ENCODE data around the gene PDLIM7. TPM values are rescaled to one million over a fixed set of nuclear protein-coding genes. Genes with fewer than 3 reads are reported as not detected.

The PDLIM7 gene
- total and polyA plus RNA-seq, 10 of the 15 experiments (the other 5 are each of a cell fraction or from before 2014, with no cell fraction given): 0.82 to 36.6 (median 19.3) TPM

DNA sequence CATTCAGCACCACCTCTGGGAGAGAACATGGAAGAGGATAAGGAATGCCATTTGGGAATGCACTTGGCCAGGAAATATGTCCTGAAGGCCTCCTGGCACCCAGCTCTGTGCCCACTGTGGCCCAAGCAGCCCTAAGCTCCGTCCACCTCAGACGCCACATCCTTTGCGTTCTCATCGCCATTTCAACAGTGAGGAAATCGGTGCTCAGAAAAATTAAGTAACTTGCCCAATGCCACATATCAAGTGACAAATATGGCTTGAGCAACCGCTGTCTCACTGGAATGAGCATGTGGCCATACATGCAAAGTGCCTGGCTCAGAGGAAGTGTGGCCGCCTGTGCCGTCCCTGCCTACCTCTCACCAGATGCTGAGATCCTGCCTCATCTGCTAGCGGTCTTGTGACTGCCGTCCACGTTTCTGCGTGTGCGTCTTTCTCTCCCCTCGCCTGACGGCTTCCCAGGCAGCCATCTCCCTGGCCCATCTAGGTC, 13.2 kb upstream of the PDLIM7 start (continued):
- TF ChIP-seq, protein P1, sequence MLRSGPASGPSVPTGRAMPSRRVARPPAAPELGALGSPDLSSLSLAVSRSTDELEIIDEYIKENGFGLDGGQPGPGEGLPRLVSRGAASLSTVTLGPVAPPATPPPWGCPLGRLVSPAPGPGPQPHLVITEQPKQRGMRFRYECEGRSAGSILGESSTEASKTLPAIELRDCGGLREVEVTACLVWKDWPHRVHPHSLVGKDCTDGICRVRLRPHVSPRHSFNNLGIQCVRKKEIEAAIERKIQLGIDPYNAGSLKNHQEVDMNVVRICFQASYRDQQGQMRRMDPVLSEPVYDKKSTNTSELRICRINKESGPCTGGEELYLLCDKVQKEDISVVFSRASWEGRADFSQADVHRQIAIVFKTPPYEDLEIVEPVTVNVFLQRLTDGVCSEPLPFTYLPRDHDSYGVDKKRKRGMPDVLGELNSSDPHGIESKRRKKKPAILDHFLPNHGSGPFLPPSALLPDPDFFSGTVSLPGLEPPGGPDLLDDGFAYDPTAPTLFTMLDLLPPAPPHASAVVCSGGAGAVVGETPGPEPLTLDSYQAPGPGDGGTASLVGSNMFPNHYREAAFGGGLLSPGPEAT (IDR thresholded peaks at IDR 0.05; ENCODE audit: low read depth): no peak
- no peak for TF ChIP-seq TCF7 (IDR thresholded peaks at IDR 0.05; ENCODE audit: borderline replicate concordance)
- no peak for TF ChIP-seq MTA3 (IDR thresholded peaks at IDR 0.05; ENCODE audit: borderline replicate concordance, low read length)
- no peak for TF ChIP-seq IRF4 (IDR thresholded peaks at IDR 0.05; ENCODE audit: low read depth, low read length)
- TF ChIP-seq, protein P2, sequence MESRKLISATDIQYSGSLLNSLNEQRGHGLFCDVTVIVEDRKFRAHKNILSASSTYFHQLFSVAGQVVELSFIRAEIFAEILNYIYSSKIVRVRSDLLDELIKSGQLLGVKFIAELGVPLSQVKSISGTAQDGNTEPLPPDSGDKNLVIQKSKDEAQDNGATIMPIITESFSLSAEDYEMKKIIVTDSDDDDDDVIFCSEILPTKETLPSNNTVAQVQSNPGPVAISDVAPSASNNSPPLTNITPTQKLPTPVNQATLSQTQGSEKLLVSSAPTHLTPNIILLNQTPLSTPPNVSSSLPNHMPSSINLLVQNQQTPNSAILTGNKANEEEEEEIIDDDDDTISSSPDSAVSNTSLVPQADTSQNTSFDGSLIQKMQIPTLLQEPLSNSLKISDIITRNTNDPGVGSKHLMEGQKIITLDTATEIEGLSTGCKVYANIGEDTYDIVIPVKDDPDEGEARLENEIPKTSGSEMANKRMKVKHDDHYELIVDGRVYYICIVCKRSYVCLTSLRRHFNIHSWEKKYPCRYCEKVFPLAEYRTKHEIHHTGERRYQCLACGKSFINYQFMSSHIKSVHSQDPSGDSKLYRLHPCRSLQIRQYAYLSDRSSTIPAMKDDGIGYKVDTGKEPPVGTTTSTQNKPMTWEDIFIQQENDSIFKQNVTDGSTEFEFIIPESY (IDR thresholded peaks at IDR 0.05): no peak
- no peak for TF ChIP-seq ETV6 (conservative IDR thresholded peaks at IDR 0.05 in 1 of 2, IDR thresholded peaks at IDR 0.05 in 1 of 2; ENCODE audit: borderline replicate concordance in 1 of 2, low read depth in 1 of 2)
- TF ChIP-seq IRF3 (IDR thresholded peaks at IDR 0.05): no peak
- 0 out of 2 replicates have a peak, but pooled peaks have one; percentile 16 for TF ChIP-seq DPF2 (IDR thresholded peaks at IDR 0.05)
- TF ChIP-seq, protein P3, sequence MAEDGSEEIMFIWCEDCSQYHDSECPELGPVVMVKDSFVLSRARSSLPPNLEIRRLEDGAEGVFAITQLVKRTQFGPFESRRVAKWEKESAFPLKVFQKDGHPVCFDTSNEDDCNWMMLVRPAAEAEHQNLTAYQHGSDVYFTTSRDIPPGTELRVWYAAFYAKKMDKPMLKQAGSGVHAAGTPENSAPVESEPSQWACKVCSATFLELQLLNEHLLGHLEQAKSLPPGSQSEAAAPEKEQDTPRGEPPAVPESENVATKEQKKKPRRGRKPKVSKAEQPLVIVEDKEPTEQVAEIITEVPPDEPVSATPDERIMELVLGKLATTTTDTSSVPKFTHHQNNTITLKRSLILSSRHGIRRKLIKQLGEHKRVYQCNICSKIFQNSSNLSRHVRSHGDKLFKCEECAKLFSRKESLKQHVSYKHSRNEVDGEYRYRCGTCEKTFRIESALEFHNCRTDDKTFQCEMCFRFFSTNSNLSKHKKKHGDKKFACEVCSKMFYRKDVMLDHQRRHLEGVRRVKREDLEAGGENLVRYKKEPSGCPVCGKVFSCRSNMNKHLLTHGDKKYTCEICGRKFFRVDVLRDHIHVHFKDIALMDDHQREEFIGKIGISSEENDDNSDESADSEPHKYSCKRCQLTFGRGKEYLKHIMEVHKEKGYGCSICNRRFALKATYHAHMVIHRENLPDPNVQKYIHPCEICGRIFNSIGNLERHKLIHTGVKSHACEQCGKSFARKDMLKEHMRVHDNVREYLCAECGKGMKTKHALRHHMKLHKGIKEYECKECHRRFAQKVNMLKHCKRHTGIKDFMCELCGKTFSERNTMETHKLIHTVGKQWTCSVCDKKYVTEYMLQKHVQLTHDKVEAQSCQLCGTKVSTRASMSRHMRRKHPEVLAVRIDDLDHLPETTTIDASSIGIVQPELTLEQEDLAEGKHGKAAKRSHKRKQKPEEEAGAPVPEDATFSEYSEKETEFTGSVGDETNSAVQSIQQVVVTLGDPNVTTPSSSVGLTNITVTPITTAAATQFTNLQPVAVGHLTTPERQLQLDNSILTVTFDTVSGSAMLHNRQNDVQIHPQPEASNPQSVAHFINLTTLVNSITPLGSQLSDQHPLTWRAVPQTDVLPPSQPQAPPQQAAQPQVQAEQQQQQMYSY (CRISPR knock-in tag; IDR thresholded peaks at IDR 0.05): no peak
- TF ChIP-seq TAF1 (IDR thresholded peaks at IDR 0.05; ENCODE audit: borderline replicate concordance, low read depth, low read length): peak; percentile 23; the same call in 1 of the 2 replicates
- no peak for TF ChIP-seq MYC (IDR thresholded peaks at IDR 0.05; ENCODE audit: insufficient read depth, insufficient read length, insufficient replicate concordance, low read length, severe bottlenecking)
- no peak; the same call in 1 of the 2 replicates for TF ChIP-seq PAX5 (IDR thresholded peaks at IDR 0.05; ENCODE audit: borderline replicate concordance, low read depth, low read length)
- TF ChIP-seq KDM1A (IDR thresholded peaks at IDR 0.05; ENCODE audit: borderline replicate concordance): no peak
- no peak for TF ChIP-seq CTCF (IDR thresholded peaks at IDR 0.05 in 2 of 3, conservative IDR thresholded peaks at IDR 0.05 in 1 of 3; ENCODE audit: control insufficient read depth in 2 of 3, extremely low read depth in 1 of 3, insufficient read depth in 1 of 3, low read depth in 3 of 3, low read length in 3 of 3)
- TF ChIP-seq, protein P4, sequence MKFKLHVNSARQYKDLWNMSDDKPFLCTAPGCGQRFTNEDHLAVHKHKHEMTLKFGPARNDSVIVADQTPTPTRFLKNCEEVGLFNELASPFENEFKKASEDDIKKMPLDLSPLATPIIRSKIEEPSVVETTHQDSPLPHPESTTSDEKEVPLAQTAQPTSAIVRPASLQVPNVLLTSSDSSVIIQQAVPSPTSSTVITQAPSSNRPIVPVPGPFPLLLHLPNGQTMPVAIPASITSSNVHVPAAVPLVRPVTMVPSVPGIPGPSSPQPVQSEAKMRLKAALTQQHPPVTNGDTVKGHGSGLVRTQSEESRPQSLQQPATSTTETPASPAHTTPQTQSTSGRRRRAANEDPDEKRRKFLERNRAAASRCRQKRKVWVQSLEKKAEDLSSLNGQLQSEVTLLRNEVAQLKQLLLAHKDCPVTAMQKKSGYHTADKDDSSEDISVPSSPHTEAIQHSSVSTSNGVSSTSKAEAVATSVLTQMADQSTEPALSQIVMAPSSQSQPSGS (IDR thresholded peaks at IDR 0.05; ENCODE audit: low read length): no peak
- TF ChIP-seq ASH2L (IDR thresholded peaks at IDR 0.05; ENCODE audit: borderline replicate concordance, low read depth): no peak

Data from GM12878 (cell line).